HepG2 (cell line): Measurements from ENCODE around the gene TUBB3. TPM values are rescaled to one million over a fixed set of nuclear protein-coding genes. Genes with fewer than 3 reads are reported as not detected.

Experiments
- ATAC-seq: fragments of 200-7000 bp; cut with Tn5 transposase; 3 replicates; pipeline ENCODE4 v1.9.1; 2020; ENCODE audit warnings: mild to moderate bottlenecking, moderate library complexity
- BruUV-seq: library from RNA; stranded (reverse); fragments of 400-500 nt; replicated peaks from 2 replicates; lab custom pipeline; 2021; lab: Mats Ljungman, UMichigan
- CTCF ChIA-PET: fragments of 300-600 bp; formaldehyde crosslinking; extraction: SDS; loops from one replicate; lab custom pipeline; 2021; ENCODE audit warnings: low total read pairs, inconsistent platforms, low intra/inter-chr PET ratio; lab: Yijun Ruan, JAX
- POLR2A ChIA-PET: fragments of 350-600 bp; sonication (Branson Sonifier 250); formaldehyde crosslinking; loops from one replicate; lab custom pipeline; 2020; ENCODE audit warnings: antibody characterized with exemption, inconsistent platforms; lab: Yijun Ruan, JAX
- DNase-seq: peaks from one replicate; pipeline ENCODE4 v3.0.0-alpha.2; 2015; ENCODE audit warnings: low spot score
- FAIRE-seq: peaks from 3 replicates; lab custom pipeline; 2011; peaks lifted over from hg19 to GRCh38; lab: Jason Lieb, UNC
- H2AFZ ChIP-seq: one replicate; pipeline ENCODE4 v1.6.1; 2011; ENCODE audit warnings: low read length, inconsistent platforms
- H3K27ac ChIP-seq: fragments of 300-600 bp; 3 replicates; pipeline ENCODE4 v1.8.0; 2011; ENCODE audit warnings: mixed run types, mild to moderate bottlenecking, mixed read lengths, low read length, inconsistent platforms; ENCODE audit not compliant: insufficient read depth; ENCODE audit errors: extremely low read length
- H3K27me3 ChIP-seq, 2 experiments: fragments of 200-600 bp in 1 of 2; 2 replicates in 1 of 2; 3 replicates in 1 of 2; pipeline versions ENCODE4 v1.6.0 to v1.8.0; 2011; ENCODE audit warnings: low read length in 2 of 2, mild to moderate bottlenecking in 2 of 2, moderate library complexity in 2 of 2, inconsistent platforms in 1 of 2; ENCODE audit not compliant: insufficient read depth in 2 of 2, control insufficient read depth in 1 of 2
- H3K36me3 ChIP-seq, 2 experiments: fragments of 200-600 bp in 1 of 2; replicated peaks in 1 of 2; 2 replicates in 1 of 2; 3 replicates in 1 of 2; pipeline versions ENCODE4 v1.5.1 to v1.8.0; 2011; ENCODE audit warnings: low read length in 2 of 2, inconsistent platforms in 1 of 2; ENCODE audit not compliant: insufficient read depth in 2 of 2, control insufficient read depth in 1 of 2
- H3K4me1 ChIP-seq: 2 replicates; pipeline ENCODE4 v1.5.1; 2012; ENCODE audit warnings: low read length, inconsistent platforms; ENCODE audit not compliant: insufficient read depth
- H3K4me2 ChIP-seq: 2 replicates; pipeline ENCODE4 v1.6.0; 2011; ENCODE audit warnings: low read depth, low read length, inconsistent platforms
- H3K4me3 ChIP-seq, 3 experiments: fragments of 200-600 bp in 1 of 3; sonication (generic), shearing (Covaris generic) in 1 of 3; replicated peaks in 1 of 3; 2 replicates each; pipeline ENCODE4 v1.5.1; 2011 to 2016; ENCODE audit warnings: low read length in 3 of 3, inconsistent platforms in 2 of 3, low read depth in 2 of 3, mild to moderate bottlenecking in 2 of 3, control low read depth in 1 of 3, mixed read lengths in 1 of 3; ENCODE audit not compliant: insufficient read depth in 1 of 3
- H3K79me2 ChIP-seq: one replicate; pipeline ENCODE4 v1.6.1; 2011; ENCODE audit warnings: low read length, inconsistent platforms; ENCODE audit not compliant: insufficient read depth
- H3K9ac ChIP-seq: 2 replicates; pipeline ENCODE4 v1.6.0; 2011; ENCODE audit warnings: mild to moderate bottlenecking, low read depth, low read length, inconsistent platforms; ENCODE audit not compliant: insufficient read depth
- H3K9me3 ChIP-seq: 2 replicates; pipeline ENCODE4 v1.5.1; 2012; ENCODE audit warnings: mild to moderate bottlenecking, low read length
- H4K20me1 ChIP-seq: 2 replicates; pipeline ENCODE4 v1.6.0; 2011; ENCODE audit warnings: inconsistent platforms, mild to moderate bottlenecking, low read length, moderate library complexity; ENCODE audit not compliant: insufficient read depth
- CC2D1A ChIP-seq: sonication (generic); formaldehyde crosslinking; IDR thresholded peaks from 2 replicates; pipeline ENCODE4 v1.8.1; 2023; ENCODE audit warnings: mild to moderate bottlenecking, missing genetic modification reagents
- CCDC6 ChIP-seq: sonication (generic); formaldehyde crosslinking; IDR thresholded peaks from 2 replicates; pipeline ENCODE4 v1.8.1; 2022; ENCODE audit warnings: mild to moderate bottlenecking, missing genetic modification reagents, moderate library complexity
- ISL2 ChIP-seq: sonication (generic); formaldehyde crosslinking; IDR thresholded peaks from 2 replicates; pipeline ENCODE4 v1.5.0; 2020; ENCODE audit warnings: missing genetic modification reagents
- ISX ChIP-seq: sonication (generic); formaldehyde crosslinking; conservative IDR thresholded peaks from 2 replicates; pipeline ENCODE4 v1.5.0; 2020; ENCODE audit warnings: missing genetic modification reagents
- KAT7 ChIP-seq: IDR thresholded peaks from 2 replicates; pipeline ENCODE4 v1.6.1; 2018; ENCODE audit warnings: borderline replicate concordance, missing compliant biosample characterization
- NFIB ChIP-seq: sonication (generic); formaldehyde crosslinking; IDR thresholded peaks from 2 replicates; pipeline ENCODE4 v1.9.0; 2021; ENCODE audit warnings: missing genetic modification reagents, mild to moderate bottlenecking, borderline replicate concordance
- PAWR ChIP-seq: sonication (generic); formaldehyde crosslinking; IDR thresholded peaks from 2 replicates; pipeline ENCODE4 v1.4.0; 2020; ENCODE audit warnings: missing genetic modification reagents, mild to moderate bottlenecking, borderline replicate concordance
- RXRB ChIP-seq: IDR thresholded peaks from 2 replicates; pipeline ENCODE4 v1.6.1; 2016; ENCODE audit warnings: borderline replicate concordance, missing genetic modification reagents, missing compliant biosample characterization
- SATB2 ChIP-seq: sonication (generic); formaldehyde crosslinking; IDR thresholded peaks from 2 replicates; pipeline ENCODE4 v1.5.0; 2020; ENCODE audit warnings: missing genetic modification reagents
- SMARCC2 ChIP-seq: fragments of 450-650 bp; IDR thresholded peaks from 2 replicates; pipeline ENCODE4 v1.6.1; 2017; ENCODE audit warnings: antibody characterized with exemption, mild to moderate bottlenecking
- STAT6 ChIP-seq: sonication (generic); formaldehyde crosslinking; IDR thresholded peaks from 2 replicates; pipeline ENCODE4 v1.4.0; 2020; ENCODE audit warnings: missing genetic modification reagents, mild to moderate bottlenecking, borderline replicate concordance
- ZFP36L2 ChIP-seq: sonication (generic); formaldehyde crosslinking; IDR thresholded peaks from 2 replicates; pipeline ENCODE4 v1.4.0; 2020; ENCODE audit warnings: missing genetic modification reagents
- ZHX2 ChIP-seq, 2 experiments: sonication (generic) in 1 of 2; formaldehyde crosslinking in 1 of 2; IDR thresholded peaks; 2 replicates each; pipeline versions ENCODE4 v1.6.1 to v1.9.0; 2014 to 2022; ENCODE audit warnings: antibody characterized with exemption in 1 of 2, borderline replicate concordance in 1 of 2, inconsistent platforms in 1 of 2, low read depth in 1 of 2, missing genetic modification reagents in 1 of 2
- ZNF343 ChIP-seq: sonication (generic); formaldehyde crosslinking; IDR thresholded peaks from 2 replicates; pipeline ENCODE4 v1.4.0; 2020; ENCODE audit warnings: mild to moderate bottlenecking, missing genetic modification reagents
- ZNF354B ChIP-seq: sonication (generic); formaldehyde crosslinking; IDR thresholded peaks from 2 replicates; pipeline ENCODE4 v1.8.0; 2022; ENCODE audit warnings: mild to moderate bottlenecking, missing genetic modification reagents
- ZNF550 ChIP-seq: sonication (generic); formaldehyde crosslinking; IDR thresholded peaks from 2 replicates; pipeline ENCODE4 v1.4.0; 2020; ENCODE audit warnings: mild to moderate bottlenecking, missing genetic modification reagents, borderline replicate concordance
- ZNF781 ChIP-seq: sonication (generic); formaldehyde crosslinking; IDR thresholded peaks from 2 replicates; pipeline ENCODE4 v1.5.1; 2020; ENCODE audit warnings: borderline replicate concordance, mild to moderate bottlenecking, missing genetic modification reagents; ENCODE audit errors: not compliant biosample characterization
- WGBS: methylation state at CpG from one replicate; pipeline ENCODE4 v1.1.6; 2017; ENCODE audit warnings: low lambda C conversion rate; 5-methylcytosine and 5-hydroxymethylcytosine counted together
- in situ Hi-C: cut with HindIII; loops from 2 replicates; pipeline ENCODE4 v1.10.0; 2017; ENCODE audit warnings: low pct_unique_long_range_greater_than_20kb; ENCODE audit not compliant: extremely low pct_ligation_motif_present
- intact Hi-C: fragments of 100-400 bp; cut with micrococcal nuclease; formaldehyde crosslinking; loops from one replicate; pipeline ENCODE4 v1.10.0; 2022; ENCODE audit not compliant: unreplicated experiment
- polyA plus RNA-seq, 8 experiments: library from polyadenylated mRNA; depleted of rRNA in 3 of 8; stranded (reverse) in 7 of 8; unstranded in 1 of 8; fragments of >200 nt; fragmentation: Illumina TruSeq in 4 of 8; extraction: Trizol in 4 of 8; gene quantifications; 2 replicates each; pipeline versions ENCODE4 v1.2.1 to v1.2.3, GENCODE V29; 2011 to 2016; ENCODE audit warnings: low read depth in 4 of 8, missing spikeins in 1 of 8, mixed read lengths in 1 of 8; ENCODE audit not compliant: insufficient read depth in 1 of 8
- total RNA-seq, 5 experiments: library from RNA; depleted of rRNA; stranded (reverse); fragments of >200 nt; fragmentation: Illumina TruSeq; extraction: Trizol; gene quantifications; 2 replicates each; pipeline ENCODE4 v1.2.3, GENCODE V29; 2016; ENCODE audit warnings: low read depth in 1 of 5

The TUBB3 gene
- total and polyA plus RNA-seq, 2 of the 13 experiments (the other 11 are each of a cell fraction or from before 2014, with no cell fraction given), result 110 to 185 TPM

GRCh38 chr16:89922477-89922883, 662 bp upstream of the TUBB3 start:
- ATAC-seq, result peak; percentile 14
- peak; percentile 88 for DNase-seq
- peak overlapping the region; percentile 88 for H3K27ac ChIP-seq
- no peaks in the 10 kb centered on the region; a peak in 1 of 5 replicates for H3K27me3 ChIP-seq
- CTCF ChIA-PET, result no interaction called here
- H2AFZ ChIP-seq, result no peak overlapping the region
- intact Hi-C loops, result loop anchor here (5.0 kb wide), 1 partner anchor 100 kb away; no protein-coding TSS in a partner anchor
- peak overlapping the region; percentile 64 to 90 (median 74) for H3K4me3 ChIP-seq
- peaks cover 35% of the 10 kb centered on the region for H4K20me1 ChIP-seq
- H3K4me2 ChIP-seq, result peak overlapping the region; percentile 98
- peak overlapping the region; percentile 97 for H3K9ac ChIP-seq
- WGBS, result 3% methylated on average over 11 of the region's 31 CpGs
- BruUV-seq, result no TSS peak
- peaks cover 38% of the 10 kb centered on the region for H3K79me2 ChIP-seq
- H3K4me1 ChIP-seq, result peaks cover 58% of the 10 kb centered on the region
- POLR2A ChIA-PET, result interaction anchor here (0.6 to 4.8 kb wide), 29 partner anchors 9 to 350 kb away, joined by 3 to 86 read pairs (median 6); partner anchors contain the start of genes DBNDD1, DEF8, FANCA and SPIRE2
- no peak for FAIRE-seq
- in situ Hi-C loops, result loop anchor here (5.0 kb wide), 1 partner anchor 100 kb away; no protein-coding TSS in a partner anchor
- 0 out of 5 replicates have a peak, but pooled peaks cover 0 to under 1% of the 10 kb centered on the region in 2 experiments for H3K36me3 ChIP-seq
- no peaks in the 10 kb centered on the region for H3K9me3 ChIP-seq
- peak; percentile 7; the same call in 1 of the 2 replicates for TF ChIP-seq KAT7 (CRISPR knock-in tag)
- peak; percentile 67 for TF ChIP-seq RXRB (CRISPR knock-in tag)
- no peak for TF ChIP-seq NFIB (CRISPR knock-in tag)
- no peak for TF ChIP-seq ZFP36L2 (CRISPR knock-in tag)
- no peak for TF ChIP-seq SATB2 (CRISPR knock-in tag)
- TF ChIP-seq ZNF550 (CRISPR knock-in tag), result no peak
- TF ChIP-seq CCDC6 (CRISPR knock-in tag), result no peak
- no peak for TF ChIP-seq ZNF354B (CRISPR knock-in tag)
- no peak for TF ChIP-seq ISL2 (CRISPR knock-in tag)
- TF ChIP-seq PAWR, result no peak
- 0 out of 2 replicates have a peak, but pooled peaks have one; percentile 46 for TF ChIP-seq STAT6 (CRISPR knock-in tag)
- no peak for TF ChIP-seq ZHX2 (IDR thresholded peaks at IDR 0.05; ENCODE audit: low read depth)
- TF ChIP-seq ZHX2 (CRISPR knock-in tag; IDR thresholded peaks at IDR 0.05; ENCODE audit: borderline replicate concordance), result no peak
- TF ChIP-seq CC2D1A (CRISPR knock-in tag), result no peak
- no peak for TF ChIP-seq SMARCC2
- TF ChIP-seq ZNF781 (CRISPR knock-in tag), result no peak
- TF ChIP-seq ZNF343 (CRISPR knock-in tag), result no peak
- no peak for TF ChIP-seq ISX (CRISPR knock-in tag)
